MCF 10A (cell line): ENCODE measurements around the gene KIF26A. TPM values are rescaled to one million over a fixed set of nuclear protein-coding genes. Genes with fewer than 3 reads are reported as not detected.

Experiments
- BruUV-seq: library from RNA; stranded (reverse); fragments of 400-500 nt; replicated peaks from 2 replicates; lab custom pipeline; 2021; lab: Mats Ljungman, UMichigan
- CTCF ChIA-PET: fragments of 300-600 bp; sonication (Branson Sonifier 250); formaldehyde crosslinking; extraction: SDS; loops from one replicate; lab custom pipeline; 2021; ENCODE audit warnings: antibody characterized with exemption, inconsistent platforms; lab: Yijun Ruan, JAX
- POLR2A ChIA-PET: fragments of 300-600, 350-650 bp; sonication (Branson Sonifier 250); formaldehyde crosslinking; extraction: SDS; loops from one replicate; lab custom pipeline; 2020; ENCODE audit warnings: antibody characterized with exemption, inconsistent platforms; lab: Yijun Ruan, JAX
- DNase-seq: peaks from one replicate; pipeline ENCODE4 v3.0.0-alpha.2; 2018; ENCODE audit not compliant: unreplicated experiment
- H3K27ac Mint-ChIP-seq: one replicate; pipeline ENCODE4 v1.8.0; 2022; ENCODE audit warnings: mild to moderate bottlenecking, low read depth, mixed read lengths; ENCODE audit not compliant: unreplicated experiment
- H3K27me3 Mint-ChIP-seq: one replicate; pipeline ENCODE4 v1.8.0; 2022; ENCODE audit warnings: mixed read lengths; ENCODE audit not compliant: insufficient read depth, unreplicated experiment
- H3K36me3 Mint-ChIP-seq: one replicate; pipeline ENCODE4 v1.8.0; 2022; ENCODE audit warnings: mild to moderate bottlenecking, moderate library complexity, mixed read lengths; ENCODE audit not compliant: insufficient read depth, unreplicated experiment
- H3K4me1 Mint-ChIP-seq: one replicate; pipeline ENCODE4 v1.8.0; 2022; ENCODE audit warnings: mixed read lengths; ENCODE audit not compliant: insufficient read depth, unreplicated experiment
- H3K4me3 Mint-ChIP-seq: one replicate; pipeline ENCODE4 v1.8.0; 2022; ENCODE audit warnings: mild to moderate bottlenecking, moderate library complexity, mixed read lengths; ENCODE audit not compliant: unreplicated experiment
- H3K9me3 Mint-ChIP-seq: one replicate; pipeline ENCODE4 v1.8.0; 2022; ENCODE audit warnings: mixed read lengths; ENCODE audit not compliant: unreplicated experiment
- CTCF ChIP-seq: fragments of 200-600 bp; IDR thresholded peaks from one replicate; pipeline ENCODE4 v1.8.0; 2022; ENCODE audit warnings: antibody characterized with exemption, mild to moderate bottlenecking; ENCODE audit not compliant: unreplicated experiment
- intact Hi-C: fragments of 100-400 bp; cut with micrococcal nuclease; formaldehyde crosslinking; loops from 2 replicates; pipeline ENCODE4 v1.14.1; 2022
- total RNA-seq: library from RNA; stranded (reverse); gene quantifications from 2 replicates; pipeline ENCODE4 v1.2.3, GENCODE V29; 2022

KIF26A gene
- total RNA-seq, 1 experiment from 2014 or later = 0.26 TPM

DNA sequence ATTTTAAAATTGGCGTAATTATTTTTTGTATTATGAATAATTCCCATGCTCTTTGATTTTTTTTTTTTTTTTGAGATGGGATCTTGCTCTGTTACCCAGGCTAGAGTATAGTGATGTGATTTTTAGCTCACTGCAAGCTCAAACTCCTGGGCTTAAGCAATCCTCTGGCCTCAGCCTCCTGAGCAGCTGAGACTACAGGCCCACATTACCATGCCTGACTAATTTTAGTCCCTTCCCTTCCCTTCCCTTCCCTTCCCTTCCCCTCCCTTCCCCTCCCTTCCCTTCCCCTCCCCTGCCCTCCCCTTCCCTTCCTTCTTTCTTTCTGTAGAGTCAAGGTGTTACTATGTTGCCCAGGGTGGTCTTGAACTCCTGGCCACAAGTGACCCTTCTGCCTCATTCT lies 9.4 kb upstream of the KIF26A start:
- TF ChIP-seq CTCF = no peak
- ChIA-PET POLR2A (interaction anchor here (0.6 kb wide), 2 partner anchors 336 to 1595 kb away, joined by 3 read pairs; no protein-coding TSS in a partner anchor), CTCF (interaction anchor here (0.6 to 9.7 kb wide), 7 partner anchors 8 to 473 kb away, joined by 3 to 156 read pairs (median 3); no protein-coding TSS in a partner anchor)
- no peaks in the 10 kb centered on the region for H3K4me1 Mint-ChIP-seq
- BruUV-seq = no TSS peak
- no peak for DNase-seq
- H3K36me3 Mint-ChIP-seq = no peaks in the 10 kb centered on the region
- peaks cover 45% of the 10 kb centered on the region for H3K9me3 Mint-ChIP-seq
- no peak overlapping the region for H3K4me3 Mint-ChIP-seq
- H3K27ac Mint-ChIP-seq = no peak overlapping the region
- intact Hi-C loops = no loop called here
- H3K27me3 Mint-ChIP-seq = peaks cover 34% of the 10 kb centered on the region

DNA sequence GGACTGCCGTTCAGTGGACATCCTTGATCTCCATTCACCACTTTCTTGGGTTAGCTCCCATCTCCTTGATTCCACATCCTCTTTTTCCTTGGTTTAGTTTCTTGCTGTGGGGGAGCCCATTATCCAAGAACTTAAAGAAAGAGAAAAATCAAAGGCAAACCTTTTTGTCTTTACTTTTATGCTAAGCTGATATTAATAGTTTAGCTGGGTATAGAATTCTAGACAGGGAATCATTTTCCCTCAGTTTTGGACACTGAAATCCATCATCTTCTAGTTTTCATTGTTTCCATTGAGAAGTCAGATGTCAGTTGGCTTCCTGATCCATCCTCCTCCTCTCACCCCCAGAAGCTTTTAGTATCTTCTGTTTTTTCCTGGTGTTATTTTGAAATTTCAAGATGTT lies 8.8 kb upstream of the KIF26A start:
- CTCF ChIA-PET = interaction anchor here (0.6 to 9.7 kb wide), 11 partner anchors 9 to 1443 kb away, joined by 3 to 156 read pairs (median 4); no protein-coding TSS in a partner anchor
- intact Hi-C loops = no loop called here
- H3K27ac Mint-ChIP-seq = no peak overlapping the region
- no peaks in the 10 kb centered on the region for H3K36me3 Mint-ChIP-seq
- TF ChIP-seq CTCF = no peak
- no peak overlapping the region for H3K4me3 Mint-ChIP-seq
- no TSS peak for BruUV-seq
- DNase-seq = no peak
- peaks cover 39% of the 10 kb centered on the region for H3K27me3 Mint-ChIP-seq
- no peaks in the 10 kb centered on the region for H3K4me1 Mint-ChIP-seq
- H3K9me3 Mint-ChIP-seq = peaks cover 41% of the 10 kb centered on the region
- POLR2A ChIA-PET = interaction anchor here (0.6 kb wide), 1 partner anchor 1596 kb away, joined by 3 read pairs; no protein-coding TSS in a partner anchor

- no peak overlapping the region for H3K4me3 Mint-ChIP-seq
- H3K9me3 Mint-ChIP-seq = peaks cover 27% of the 10 kb centered on the region
- CTCF ChIA-PET = interaction anchor here (0.6 to 9.7 kb wide), 20 partner anchors 9 to 508 kb away, joined by 3 to 156 read pairs (median 3); no protein-coding TSS in a partner anchor
- H3K27ac Mint-ChIP-seq = no peak overlapping the region
- BruUV-seq = no TSS peak
- no peaks in the 10 kb centered on the region for H3K36me3 Mint-ChIP-seq
- peak; percentile 80 for TF ChIP-seq CTCF
- DNase-seq = peak; percentile 61
- H3K27me3 Mint-ChIP-seq = peaks cover 55% of the 10 kb centered on the region
- H3K4me1 Mint-ChIP-seq = no peaks in the 10 kb centered on the region
- intact Hi-C loops = loop anchor here (1.0 to 2.0 kb wide), 3 partner anchors 37 to 322 kb away; no protein-coding TSS in a partner anchor
- POLR2A ChIA-PET = interaction anchor here (0.6 kb wide), 1 partner anchor 59 kb away, joined by 3 read pairs; no protein-coding TSS in a partner anchor
These were observed 7.3 kb upstream of the KIF26A start for GRCh38 chr14:104130974-104131651.
